HG02973 (cell line): ENCODE results near the gene SLC35A2.
"Not testable (repeated sequence)": the region's sequence is repeated elsewhere in the genome, so short reads cannot be mapped to it uniquely, and the experiment has no call there.

Experiments
- ATAC-seq: cut with Tn5 transposase; IDR thresholded peaks from one replicate; pipeline ENCODE4 v1.9.1; 2021; ENCODE audit warnings: moderate library complexity; ENCODE audit not compliant: unreplicated experiment

Gene SLC35A2

GRCh38 chrX:48854121-48854804 lies 57.2 kb downstream of the SLC35A2 start:
- ATAC-seq: not testable (repeated sequence)

GRCh38 chrX:48853494-48853893 lies 58.0 kb downstream of the SLC35A2 start:
- ATAC-seq: not testable (repeated sequence)
